ENCODE measurements around the gene HNRNPK. TPM values are rescaled to one million over a fixed set of nuclear protein-coding genes. Genes with fewer than 3 reads are reported as not detected.

HNRNPK gene
- total and polyA plus RNA-seq, 2 donors (not counting 1 experiment from before 2014, with no cell fraction given): 475 to 558 TPM

- H3K36me3 ChIP-seq (ENCODE audit: control insufficient read depth, insufficient read depth, low read length): no peaks in the 10 kb centered on the region
- H2AFZ ChIP-seq (ENCODE audit: low read length): no peak overlapping the region
- H3K27ac ChIP-seq (ENCODE audit: insufficient read depth, low read length): no peak overlapping the region
- peak; percentile 50 to 60 for DNase-seq (ENCODE audit: low read depth in 2 of 2)
- H3K4me3 ChIP-seq (replicated peaks in 1 of 4; ENCODE audit: control extremely low read depth in 1 of 4, insufficient read depth in 1 of 4, low read depth in 3 of 4, low read length in 4 of 4): no peak overlapping the region
- no peak overlapping the region for H3K9ac ChIP-seq (ENCODE audit: insufficient read depth, low read length)
- no peak overlapping the region for H3K4me2 ChIP-seq (ENCODE audit: extremely low read depth, insufficient read depth, low read length)
- no peaks in the 10 kb centered on the region for H3K4me1 ChIP-seq (ENCODE audit: control insufficient read depth, extremely low read depth, insufficient read depth, low read length)
- no peaks in the 10 kb centered on the region for H3K9me3 ChIP-seq (ENCODE audit: control insufficient read depth, insufficient read depth, low read depth, low read length)
- TF ChIP-seq CTCF (conservative IDR thresholded peaks at IDR 0.05 in 1 of 2, IDR thresholded peaks at IDR 0.05 in 1 of 2; ENCODE audit: low read depth in 1 of 2, low read length in 2 of 2): no peak
- no peak for TF ChIP-seq EZH2 (IDR thresholded peaks at IDR 0.05; ENCODE audit: low read length, missing control alignments)
- H3K27me3 ChIP-seq (ENCODE audit: control insufficient read depth, insufficient read depth, low read length): no peaks in the 10 kb centered on the region
- peaks cover 56% of the 10 kb centered on the region for H3K79me2 ChIP-seq (ENCODE audit: control insufficient read depth, insufficient read depth, low read length)
- no peaks in the 10 kb centered on the region for H4K20me1 ChIP-seq (ENCODE audit: control insufficient read depth, extremely low read depth, insufficient read depth, low read length)
These were observed 6.9 kb upstream of the HNRNPK start for GRCh38 chr9:83986765-83987401.

- no peaks in the 10 kb centered on the region for H3K4me1 ChIP-seq (ENCODE audit: control insufficient read depth, extremely low read depth, insufficient read depth, low read length)
- H3K27me3 ChIP-seq (ENCODE audit: control insufficient read depth, insufficient read depth, low read length): no peaks in the 10 kb centered on the region
- no peak for DNase-seq (ENCODE audit: low read depth in 2 of 2)
- no peaks in the 10 kb centered on the region for H3K36me3 ChIP-seq (ENCODE audit: control insufficient read depth, insufficient read depth, low read length)
- peaks cover 63% of the 10 kb centered on the region for H3K79me2 ChIP-seq (ENCODE audit: control insufficient read depth, insufficient read depth, low read length)
- H3K4me3 ChIP-seq (replicated peaks in 1 of 4; ENCODE audit: control extremely low read depth in 1 of 4, insufficient read depth in 1 of 4, low read depth in 3 of 4, low read length in 4 of 4): no peak overlapping the region
- no peak overlapping the region for H3K27ac ChIP-seq (ENCODE audit: insufficient read depth, low read length)
- H3K4me2 ChIP-seq (ENCODE audit: extremely low read depth, insufficient read depth, low read length): no peak overlapping the region
- H4K20me1 ChIP-seq (ENCODE audit: control insufficient read depth, extremely low read depth, insufficient read depth, low read length): no peaks in the 10 kb centered on the region
- TF ChIP-seq EZH2 (IDR thresholded peaks at IDR 0.05; ENCODE audit: low read length, missing control alignments): no peak
- TF ChIP-seq CTCF (conservative IDR thresholded peaks at IDR 0.05 in 1 of 2, IDR thresholded peaks at IDR 0.05 in 1 of 2; ENCODE audit: low read depth in 1 of 2, low read length in 2 of 2): no peak
- H2AFZ ChIP-seq (ENCODE audit: low read length): no peak overlapping the region
- no peaks in the 10 kb centered on the region for H3K9me3 ChIP-seq (ENCODE audit: control insufficient read depth, insufficient read depth, low read depth, low read length)
- H3K9ac ChIP-seq (ENCODE audit: insufficient read depth, low read length): no peak overlapping the region
These were observed 6.2 kb upstream of the HNRNPK start for GRCh38 chr9:83986195-83986594.

- peak; percentile 36 to 51 for DNase-seq (ENCODE audit: low read depth in 2 of 2)
- Histone ChIP-seq H3K36me3 (ENCODE audit: control insufficient read depth, insufficient read depth, low read length) (no peaks in the 10 kb centered on the region), H3K27me3 (ENCODE audit: control insufficient read depth, insufficient read depth, low read length) (no peaks in the 10 kb centered on the region)
These were observed 1.3 kb upstream of the HNRNPK start for GRCh38 chr9:83981126-83981871.

More at GRCh38 chr9:83981126-83981871, 1.3 kb upstream of the HNRNPK start:
- Histone ChIP-seq H4K20me1 (ENCODE audit: control insufficient read depth, extremely low read depth, insufficient read depth, low read length) (peaks cover 2% of the 10 kb centered on the region), H3K4me3 (replicated peaks in 1 of 4; ENCODE audit: control extremely low read depth in 1 of 4, insufficient read depth in 1 of 4, low read depth in 3 of 4, low read length in 4 of 4) (peak overlapping the region; percentile 71 to 99 (median 90)), H3K27ac (ENCODE audit: insufficient read depth, low read length) (peak overlapping the region; percentile 100), H3K9ac (ENCODE audit: insufficient read depth, low read length) (peak overlapping the region; percentile 92), H3K4me2 (ENCODE audit: extremely low read depth, insufficient read depth, low read length) (peak overlapping the region; percentile 74), H3K4me1 (ENCODE audit: control insufficient read depth, extremely low read depth, insufficient read depth, low read length) (peaks cover 7% of the 10 kb centered on the region), H3K79me2 (ENCODE audit: control insufficient read depth, insufficient read depth, low read length) (peaks cover 83% of the 10 kb centered on the region), H3K9me3 (ENCODE audit: control insufficient read depth, insufficient read depth, low read depth, low read length) (no peaks in the 10 kb centered on the region), H2AFZ (ENCODE audit: low read length) (peak overlapping the region; percentile 57)
- no peak for TF ChIP-seq CTCF (conservative IDR thresholded peaks at IDR 0.05 in 1 of 2, IDR thresholded peaks at IDR 0.05 in 1 of 2; ENCODE audit: low read depth in 1 of 2, low read length in 2 of 2)
- no peak for TF ChIP-seq EZH2 (IDR thresholded peaks at IDR 0.05; ENCODE audit: low read length, missing control alignments)
